ENCODE measurements around the gene MAGI1. TPM values are rescaled to one million over a fixed set of nuclear protein-coding genes. Genes with fewer than 3 reads are reported as not detected.

The MAGI1 gene
- total RNA-seq, 1 experiment from 2014 or later: 38.6 TPM

DNA sequence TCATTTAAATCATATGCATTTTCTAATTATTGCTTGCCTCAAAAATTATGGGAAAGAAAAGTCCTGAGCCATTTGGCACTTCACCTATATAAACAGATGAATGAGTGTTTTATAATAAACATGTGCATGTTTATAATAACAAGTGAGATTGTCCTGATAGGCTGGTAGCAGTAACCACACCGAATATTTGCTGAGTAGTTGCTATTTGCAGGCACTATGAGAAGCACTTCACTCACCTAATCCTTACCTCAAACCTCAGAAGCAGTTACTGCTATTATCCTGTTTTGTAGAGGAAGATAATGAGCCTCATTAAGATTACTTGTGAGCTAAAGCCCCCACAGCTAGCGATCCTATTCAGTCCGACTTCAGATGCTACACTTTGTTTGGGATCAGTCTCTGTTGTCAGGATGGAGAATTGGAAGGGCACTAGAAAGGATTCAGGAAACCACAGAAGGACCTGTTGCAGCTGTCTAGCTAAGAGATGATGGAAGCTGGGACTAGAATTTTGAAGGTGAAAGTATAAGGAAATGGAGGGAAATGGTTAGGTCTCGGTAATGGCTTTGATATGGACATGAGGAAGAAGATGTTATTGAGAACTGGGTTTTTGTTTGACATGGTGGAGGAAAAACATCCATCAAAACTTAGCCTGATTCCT, 28.4 kb upstream of the MAGI1 start:
- H4K20me1 ChIP-seq (ENCODE audit: insufficient read depth): no peaks in the 10 kb centered on the region
- BruUV-seq (replicated peaks): no TSS peak
- ATAC-seq (no peak), DNase-seq (ENCODE audit: low read depth, low spot score) (no peak)
- H3K27ac ChIP-seq (ENCODE audit: low read depth, low read length): no peak overlapping the region
- no peak for TF ChIP-seq RAD21 (IDR thresholded peaks at IDR 0.05; ENCODE audit: low read depth)
- no peak for TF ChIP-seq JUND (IDR thresholded peaks at IDR 0.05)
- TF ChIP-seq CEBPB (IDR thresholded peaks at IDR 0.05; ENCODE audit: low read depth): no peak
- TF ChIP-seq, protein P1, sequence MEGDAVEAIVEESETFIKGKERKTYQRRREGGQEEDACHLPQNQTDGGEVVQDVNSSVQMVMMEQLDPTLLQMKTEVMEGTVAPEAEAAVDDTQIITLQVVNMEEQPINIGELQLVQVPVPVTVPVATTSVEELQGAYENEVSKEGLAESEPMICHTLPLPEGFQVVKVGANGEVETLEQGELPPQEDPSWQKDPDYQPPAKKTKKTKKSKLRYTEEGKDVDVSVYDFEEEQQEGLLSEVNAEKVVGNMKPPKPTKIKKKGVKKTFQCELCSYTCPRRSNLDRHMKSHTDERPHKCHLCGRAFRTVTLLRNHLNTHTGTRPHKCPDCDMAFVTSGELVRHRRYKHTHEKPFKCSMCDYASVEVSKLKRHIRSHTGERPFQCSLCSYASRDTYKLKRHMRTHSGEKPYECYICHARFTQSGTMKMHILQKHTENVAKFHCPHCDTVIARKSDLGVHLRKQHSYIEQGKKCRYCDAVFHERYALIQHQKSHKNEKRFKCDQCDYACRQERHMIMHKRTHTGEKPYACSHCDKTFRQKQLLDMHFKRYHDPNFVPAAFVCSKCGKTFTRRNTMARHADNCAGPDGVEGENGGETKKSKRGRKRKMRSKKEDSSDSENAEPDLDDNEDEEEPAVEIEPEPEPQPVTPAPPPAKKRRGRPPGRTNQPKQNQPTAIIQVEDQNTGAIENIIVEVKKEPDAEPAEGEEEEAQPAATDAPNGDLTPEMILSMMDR (IDR thresholded peaks at IDR 0.05 in 2 of 3, conservative IDR thresholded peaks at IDR 0.05 in 1 of 3; ENCODE audit: borderline replicate concordance in 1 of 3, insufficient read depth in 1 of 3, low read depth in 2 of 3, low read length in 2 of 3): no peak
- ChIA-PET CTCF (no interaction called here), RAD21 (ENCODE audit: low non-redundant PET in 1 of 2, low total read pairs in 2 of 2, uncharacterized antibody in 2 of 2, unreplicated experiment in 2 of 2) (no interaction called here), POLR2A (no interaction called here)
- no peaks in the 10 kb centered on the region for H3K79me2 ChIP-seq (ENCODE audit: insufficient read depth, low read length)
- H3K27me3 ChIP-seq (ENCODE audit: insufficient read depth, low read length): no peaks in the 10 kb centered on the region
- no peaks in the 10 kb centered on the region for H3K9me3 ChIP-seq (ENCODE audit: control insufficient read depth in 1 of 2, insufficient read depth in 1 of 2, low read depth in 1 of 2, low read length in 2 of 2)
- no peak overlapping the region for H2AFZ ChIP-seq (ENCODE audit: low read depth, low read length, poor library complexity, severe bottlenecking)
- no peak overlapping the region for H3K4me3 ChIP-seq (replicated peaks in 1 of 2; ENCODE audit: low read depth in 1 of 2, low read length in 2 of 2)
- H3K4me2 ChIP-seq (ENCODE audit: low read length): no peak overlapping the region
- H3K36me3 ChIP-seq (ENCODE audit: control insufficient read depth in 1 of 2, insufficient read depth in 2 of 2, low read length in 2 of 2): no peaks in the 10 kb centered on the region
- no peaks in the 10 kb centered on the region for H3K4me1 ChIP-seq (ENCODE audit: control insufficient read depth in 1 of 2, insufficient read depth in 2 of 2, low read length in 2 of 2)
- H3K9ac ChIP-seq (ENCODE audit: low read length): no peak overlapping the region
- H3K9me2 ChIP-seq (ENCODE audit: insufficient read depth): no peaks in the 10 kb centered on the region
- intact Hi-C loops (cut with micrococcal nuclease): no loop called here

DNA sequence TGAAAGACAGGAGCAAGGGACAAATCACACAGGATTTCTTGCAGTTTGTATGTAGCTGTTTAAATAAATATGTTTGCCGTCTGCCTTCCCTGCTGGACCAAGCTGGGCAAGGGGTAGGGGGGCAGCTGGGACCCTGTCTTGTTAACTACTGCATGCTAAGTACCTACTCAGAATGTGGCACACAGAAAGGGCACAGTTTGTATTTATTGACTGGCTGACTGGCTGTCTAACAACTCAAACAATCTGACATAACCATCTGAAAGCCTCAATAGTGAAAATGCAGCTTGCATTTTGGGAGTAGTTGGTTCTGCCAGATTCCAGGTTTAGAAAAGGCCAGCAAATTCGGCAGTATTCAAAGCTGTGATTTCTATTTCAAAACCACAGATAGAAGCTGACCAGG, 16.6 kb upstream of the MAGI1 start:
- Histone ChIP-seq H3K9ac (ENCODE audit: low read length) (no peak overlapping the region), H3K27ac (ENCODE audit: low read depth, low read length) (no peak overlapping the region), H3K9me2 (ENCODE audit: insufficient read depth) (no peaks in the 10 kb centered on the region), H2AFZ (ENCODE audit: low read depth, low read length, poor library complexity, severe bottlenecking) (no peak overlapping the region), H3K27me3 (ENCODE audit: insufficient read depth, low read length) (no peaks in the 10 kb centered on the region), H3K36me3 (ENCODE audit: control insufficient read depth in 1 of 2, insufficient read depth in 2 of 2, low read length in 2 of 2) (no peaks in the 10 kb centered on the region), H3K4me3 (replicated peaks in 1 of 2; ENCODE audit: low read depth in 1 of 2, low read length in 2 of 2) (no peak overlapping the region), H3K4me2 (ENCODE audit: low read length) (no peak overlapping the region), H3K79me2 (ENCODE audit: insufficient read depth, low read length) (no peaks in the 10 kb centered on the region), H4K20me1 (ENCODE audit: insufficient read depth) (no peaks in the 10 kb centered on the region), H3K9me3 (ENCODE audit: control insufficient read depth in 1 of 2, insufficient read depth in 1 of 2, low read depth in 1 of 2, low read length in 2 of 2) (no peaks in the 10 kb centered on the region), H3K4me1 (ENCODE audit: control insufficient read depth in 1 of 2, insufficient read depth in 2 of 2, low read length in 2 of 2) (peaks cover 0 to 4% of the 10 kb centered on the region in 2 experiments; a peak in 1 of 4 replicates)
- ChIA-PET RAD21 (ENCODE audit: low non-redundant PET in 1 of 2, low total read pairs in 2 of 2, uncharacterized antibody in 2 of 2, unreplicated experiment in 2 of 2) (no interaction called here), POLR2A (no interaction called here), CTCF (no interaction called here)
- TF ChIP-seq, protein P2, sequence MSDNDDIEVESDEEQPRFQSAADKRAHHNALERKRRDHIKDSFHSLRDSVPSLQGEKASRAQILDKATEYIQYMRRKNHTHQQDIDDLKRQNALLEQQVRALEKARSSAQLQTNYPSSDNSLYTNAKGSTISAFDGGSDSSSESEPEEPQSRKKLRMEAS (IDR thresholded peaks at IDR 0.05): no peak
- TF ChIP-seq ZNF274 (IDR thresholded peaks at IDR 0.05; ENCODE audit: low read depth, low read length) (no peak), EZH2 (IDR thresholded peaks at IDR 0.05) (no peak), CBX3 (IDR thresholded peaks at IDR 0.05; ENCODE audit: low read depth) (no peak), POLR2A (IDR thresholded peaks at IDR 0.05; ENCODE audit: borderline replicate concordance, extremely low read depth, insufficient read depth, insufficient read length) (no peak), ELF1 (IDR thresholded peaks at IDR 0.05; ENCODE audit: borderline replicate concordance, low read depth) (no peak), SIN3A (IDR thresholded peaks at IDR 0.05; ENCODE audit: low read depth) (no peak), SRF (IDR thresholded peaks at IDR 0.05; ENCODE audit: low read depth) (no peak)
- TF ChIP-seq, protein P3, sequence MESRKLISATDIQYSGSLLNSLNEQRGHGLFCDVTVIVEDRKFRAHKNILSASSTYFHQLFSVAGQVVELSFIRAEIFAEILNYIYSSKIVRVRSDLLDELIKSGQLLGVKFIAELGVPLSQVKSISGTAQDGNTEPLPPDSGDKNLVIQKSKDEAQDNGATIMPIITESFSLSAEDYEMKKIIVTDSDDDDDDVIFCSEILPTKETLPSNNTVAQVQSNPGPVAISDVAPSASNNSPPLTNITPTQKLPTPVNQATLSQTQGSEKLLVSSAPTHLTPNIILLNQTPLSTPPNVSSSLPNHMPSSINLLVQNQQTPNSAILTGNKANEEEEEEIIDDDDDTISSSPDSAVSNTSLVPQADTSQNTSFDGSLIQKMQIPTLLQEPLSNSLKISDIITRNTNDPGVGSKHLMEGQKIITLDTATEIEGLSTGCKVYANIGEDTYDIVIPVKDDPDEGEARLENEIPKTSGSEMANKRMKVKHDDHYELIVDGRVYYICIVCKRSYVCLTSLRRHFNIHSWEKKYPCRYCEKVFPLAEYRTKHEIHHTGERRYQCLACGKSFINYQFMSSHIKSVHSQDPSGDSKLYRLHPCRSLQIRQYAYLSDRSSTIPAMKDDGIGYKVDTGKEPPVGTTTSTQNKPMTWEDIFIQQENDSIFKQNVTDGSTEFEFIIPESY (IDR thresholded peaks at IDR 0.05; ENCODE audit: extremely low read depth, insufficient replicate concordance, low read length): no peak
- BruUV-seq (replicated peaks): no TSS peak
- DNase-seq (ENCODE audit: low read depth, low spot score): no peak
- ATAC-seq: no peak
- intact Hi-C loops (cut with micrococcal nuclease): no loop called here
